GM19467 (cell line): ENCODE data around the gene ABCC2.
"Not testable (repeated sequence)": the region's sequence is repeated elsewhere in the genome, so short reads cannot be mapped to it uniquely, and the experiment has no call there.

Source experiments
- ATAC-seq: cut with Tn5 transposase; IDR thresholded peaks from one replicate; pipeline ENCODE4 v1.9.1; 2021; ENCODE audit warnings: mild to moderate bottlenecking, moderate library complexity; ENCODE audit not compliant: unreplicated experiment

The ABCC2 gene

DNA sequence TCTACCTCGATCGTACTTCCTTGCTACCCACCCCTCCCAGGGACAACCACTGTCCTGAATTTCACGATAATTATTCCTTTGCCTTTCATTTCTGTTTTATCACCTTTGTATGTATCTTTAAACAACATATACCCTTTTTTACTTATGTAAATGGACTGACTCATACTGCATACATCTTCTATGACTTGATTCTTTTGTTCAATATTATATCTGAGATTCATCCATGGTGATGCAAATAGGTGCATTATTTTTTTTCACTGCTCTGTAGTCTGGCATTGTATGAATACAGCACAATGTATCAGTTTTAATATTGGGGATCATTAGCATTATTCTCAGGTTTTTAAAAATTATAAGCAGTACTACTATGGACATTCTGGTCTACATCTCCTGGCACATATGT lies 69.4 kb downstream of the ABCC2 start:
- no peak for ATAC-seq

DNA sequence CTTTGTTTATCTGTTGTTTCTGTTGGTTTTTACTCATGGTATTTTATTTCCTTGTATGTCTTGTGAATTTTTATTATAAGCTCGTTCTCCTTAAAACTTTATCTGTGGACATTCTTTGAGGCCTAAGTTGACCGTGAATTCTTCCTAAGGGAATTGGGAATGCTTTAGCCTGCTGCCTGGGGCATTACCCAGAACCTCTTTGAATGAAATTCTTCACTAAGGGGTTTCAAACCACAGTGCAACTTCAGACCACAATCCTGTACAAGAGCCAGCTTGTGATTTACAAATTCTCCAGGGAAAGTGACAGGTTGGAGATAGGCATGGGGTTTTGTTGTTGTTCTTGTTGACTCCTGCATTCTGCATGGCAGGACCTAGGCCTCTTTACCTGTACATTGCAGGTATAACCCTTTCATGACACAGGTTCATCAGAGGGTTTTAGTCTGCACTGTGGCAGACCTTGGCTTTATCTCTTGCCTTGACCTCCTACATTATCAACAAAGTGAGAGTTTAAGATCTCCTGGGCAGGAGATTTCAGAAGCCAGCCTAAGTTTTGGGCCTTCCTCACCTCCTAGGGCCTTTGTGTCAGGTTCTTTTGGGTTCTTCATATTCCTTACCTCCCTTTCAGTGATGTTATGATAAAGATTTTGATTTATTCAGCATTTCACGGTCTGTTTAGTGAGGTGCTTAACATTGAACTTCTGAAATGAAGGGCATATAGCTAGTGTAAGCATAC lies 70.2 kb downstream of the ABCC2 start:
- ATAC-seq, result no peak

DNA sequence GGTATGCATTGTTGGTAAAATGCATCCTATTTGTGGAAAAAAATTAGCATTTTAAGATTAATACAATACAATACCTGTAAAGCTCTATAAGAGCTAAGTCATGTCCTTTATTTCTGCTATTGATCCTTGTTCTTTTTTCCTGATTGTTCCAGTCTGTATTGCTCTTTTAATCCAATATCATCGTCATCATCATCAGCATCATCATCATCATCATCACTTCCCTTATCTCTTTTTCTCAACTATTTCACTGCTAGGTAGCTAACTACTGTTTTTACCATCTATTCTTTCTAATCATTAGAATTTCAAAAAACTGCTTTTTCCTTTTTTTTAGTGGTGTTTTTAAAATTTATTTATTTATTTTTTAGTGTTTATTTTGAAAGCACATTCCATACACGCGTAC lies 71.2 kb downstream of the ABCC2 start:
- ATAC-seq, result no peak

DNA sequence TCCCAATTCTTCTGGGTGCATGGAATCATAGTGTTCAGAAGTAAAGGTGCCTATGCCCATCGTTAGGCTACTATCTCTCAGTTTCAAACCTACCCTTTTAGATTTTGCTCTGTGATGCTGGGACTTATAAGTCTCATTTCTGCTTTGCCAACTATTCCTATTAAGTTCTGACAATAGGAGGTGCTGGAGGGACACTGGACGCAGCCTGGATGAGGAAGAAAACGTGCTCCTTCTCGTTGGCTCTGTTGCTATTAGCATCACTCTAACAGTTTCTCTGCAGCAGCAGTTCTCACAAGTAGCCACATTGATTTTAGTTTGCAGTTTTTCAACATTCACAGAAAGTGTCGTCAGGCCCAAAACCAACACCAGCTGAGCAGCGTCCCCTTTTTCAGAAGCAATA lies 72.4 kb downstream of the ABCC2 start:
- no peak for ATAC-seq

DNA sequence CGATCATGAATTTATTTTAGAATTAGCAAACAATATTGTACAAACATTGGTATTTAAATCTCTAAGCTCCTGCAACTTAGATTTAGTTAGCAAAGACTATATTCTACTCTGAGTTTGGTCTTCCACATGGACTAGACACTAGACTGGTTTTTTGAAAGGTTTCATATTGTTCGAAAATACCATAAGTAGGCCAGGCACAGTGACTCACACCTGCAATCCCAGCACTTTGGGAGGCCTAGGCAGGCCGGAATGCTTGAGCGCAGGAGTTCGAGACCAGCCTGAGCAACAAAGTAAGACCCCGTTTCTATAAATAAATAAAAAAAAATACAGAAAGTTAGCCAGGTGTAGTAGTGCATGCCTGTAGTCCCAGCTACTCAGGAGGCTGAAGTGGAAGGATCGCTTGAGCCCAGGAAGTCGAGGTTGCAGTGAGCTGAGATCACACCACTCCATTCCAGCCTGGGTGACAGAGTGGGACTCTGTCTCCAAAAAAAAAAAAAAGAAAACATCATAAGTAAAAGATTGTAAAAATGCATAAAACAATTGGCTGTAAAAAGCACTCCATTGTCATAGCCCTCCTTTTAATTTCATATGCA lies 73.1 kb downstream of the ABCC2 start:
- no peak for ATAC-seq

DNA sequence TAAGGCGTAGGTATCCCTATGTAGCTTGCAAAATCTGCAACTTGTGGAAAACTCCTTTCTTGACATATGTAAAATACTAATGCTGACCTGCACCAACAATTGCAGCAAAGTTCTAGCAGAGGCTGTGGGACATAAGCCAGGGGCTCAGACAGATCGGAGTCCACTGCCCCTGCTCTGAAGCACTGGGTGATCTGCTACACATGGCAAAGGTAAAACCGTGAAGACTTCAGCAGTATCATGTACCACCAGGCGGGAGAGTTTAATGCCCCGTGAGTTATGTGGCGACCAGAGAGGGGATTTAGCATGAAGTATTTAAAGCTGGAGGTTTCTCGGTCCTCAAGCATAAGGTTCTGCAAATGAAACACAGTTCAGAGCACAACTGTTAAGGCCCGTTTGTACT lies 76.4 kb downstream of the ABCC2 start:
- no peak for ATAC-seq

DNA sequence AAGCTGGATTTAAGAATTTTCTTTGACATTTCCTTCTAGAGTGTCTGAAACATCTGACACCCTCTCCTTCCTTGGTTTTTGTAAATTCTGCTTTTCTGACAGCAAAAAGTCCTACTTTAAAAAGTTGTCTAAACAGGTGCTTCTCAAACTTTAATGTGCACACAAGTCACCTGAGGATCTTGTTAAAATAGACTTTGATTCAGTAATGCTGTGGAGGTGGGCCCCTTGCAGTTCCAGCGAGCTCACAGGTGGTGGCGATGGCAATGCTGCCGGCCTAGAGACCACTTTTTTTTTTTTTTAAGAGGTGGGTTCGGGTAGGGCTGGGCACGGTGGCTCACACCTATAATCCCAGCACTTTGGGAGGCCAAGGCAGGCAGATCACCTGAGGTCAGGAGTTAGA lies 77.1 kb downstream of the ABCC2 start:
- ATAC-seq, result no peak

DNA sequence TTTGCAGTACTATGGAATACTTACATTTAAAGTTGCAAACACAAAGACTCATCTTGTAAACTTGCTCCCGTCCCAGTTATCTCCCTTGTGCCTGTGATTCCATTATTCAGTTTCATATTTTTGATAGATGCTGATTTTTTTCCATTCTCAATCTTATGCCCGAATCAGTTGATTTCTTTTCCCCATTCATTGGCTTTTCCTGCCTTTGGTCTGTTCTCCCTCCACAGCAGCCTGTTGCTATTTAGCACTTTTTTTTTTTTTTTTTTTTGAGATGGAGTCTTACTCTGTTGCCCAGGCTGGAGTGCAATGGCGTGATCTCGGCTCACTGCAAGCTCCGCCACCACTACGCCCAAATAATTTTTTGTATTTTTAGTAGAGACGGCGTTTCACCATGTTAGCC lies 78.0 kb downstream of the ABCC2 start:
- ATAC-seq, result no peak

DNA sequence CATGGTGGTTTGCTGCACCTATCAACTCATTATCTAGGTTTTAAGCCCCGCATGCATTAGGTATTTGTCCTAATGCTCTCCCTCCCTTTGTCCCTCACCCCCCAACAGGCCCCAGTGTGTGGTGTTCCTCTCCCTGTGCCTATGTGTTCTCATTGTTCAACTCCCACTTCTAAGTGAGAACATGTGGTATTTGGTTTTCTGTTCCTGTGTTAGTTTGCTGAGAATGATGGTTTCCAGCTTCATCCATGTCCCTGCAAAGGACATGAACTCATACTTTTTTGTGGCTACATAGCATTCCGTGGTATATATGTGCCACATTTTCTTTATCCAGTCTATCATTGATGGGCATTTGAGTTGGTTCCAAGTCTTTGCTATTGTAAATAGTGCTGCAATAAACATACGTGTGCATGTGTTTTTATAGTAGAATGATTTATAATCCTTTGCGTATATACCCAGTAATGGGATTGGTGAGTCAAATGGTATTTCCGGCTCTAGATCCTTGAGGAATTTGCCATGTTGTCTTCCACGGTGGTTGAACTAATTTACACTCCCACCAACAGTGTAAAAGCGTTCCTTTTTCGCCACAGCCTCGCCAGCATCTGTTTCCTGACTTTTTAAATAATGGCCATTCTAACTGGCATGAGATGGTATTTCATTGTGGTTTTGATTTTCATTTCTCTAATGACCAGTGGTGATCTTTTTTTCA lies 81.2 kb downstream of the ABCC2 start:
- ATAC-seq, result not testable (repeated sequence)

DNA sequence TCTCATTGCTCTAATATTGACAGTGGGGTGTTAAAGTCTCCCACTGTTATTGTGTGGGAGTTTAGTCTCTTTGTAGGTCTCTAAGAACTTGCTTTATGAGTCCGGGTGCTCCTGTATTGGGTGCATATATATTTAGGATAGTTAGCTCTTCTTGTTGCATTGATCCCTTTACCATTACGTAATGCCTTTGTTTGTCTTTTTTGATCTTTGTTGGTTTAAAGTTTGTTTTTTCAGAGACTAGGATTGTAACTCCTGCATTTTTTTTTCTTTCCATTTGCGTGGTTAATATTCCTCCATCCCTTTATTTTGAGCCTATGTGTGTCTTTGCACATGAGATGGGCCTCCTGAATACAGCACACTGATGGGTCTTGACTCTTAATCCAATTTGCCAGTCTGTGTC lies 84.8 kb downstream of the ABCC2 start:
- not testable (repeated sequence) for ATAC-seq

DNA sequence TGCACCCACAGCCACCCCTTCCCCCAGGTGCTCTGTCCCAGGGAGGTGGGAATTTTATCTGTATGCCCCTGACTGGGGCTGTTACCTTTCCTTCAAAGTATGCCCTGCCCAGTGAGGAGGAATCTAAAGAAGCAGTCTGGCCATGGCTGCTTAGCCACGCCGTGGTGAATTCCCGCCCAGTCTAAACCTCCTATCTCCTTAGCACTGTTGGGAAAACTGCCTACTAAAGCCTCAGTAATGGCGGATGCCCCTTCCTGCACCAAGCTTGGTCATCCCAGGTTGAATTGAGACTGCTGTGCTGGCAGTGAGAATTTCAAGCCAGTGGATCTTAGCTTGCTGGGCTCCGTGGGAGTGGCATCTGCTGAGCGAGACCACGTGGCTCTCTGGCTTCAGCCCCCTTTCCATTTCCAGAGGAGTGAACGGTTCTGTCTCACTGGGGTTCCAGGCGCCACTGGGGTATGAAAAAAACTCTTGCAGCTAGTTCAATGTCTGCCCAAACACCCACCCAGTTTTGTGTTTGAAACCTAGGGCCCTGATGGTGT lies 87.2 kb downstream of the ABCC2 start:
- ATAC-seq, result no peak

DNA sequence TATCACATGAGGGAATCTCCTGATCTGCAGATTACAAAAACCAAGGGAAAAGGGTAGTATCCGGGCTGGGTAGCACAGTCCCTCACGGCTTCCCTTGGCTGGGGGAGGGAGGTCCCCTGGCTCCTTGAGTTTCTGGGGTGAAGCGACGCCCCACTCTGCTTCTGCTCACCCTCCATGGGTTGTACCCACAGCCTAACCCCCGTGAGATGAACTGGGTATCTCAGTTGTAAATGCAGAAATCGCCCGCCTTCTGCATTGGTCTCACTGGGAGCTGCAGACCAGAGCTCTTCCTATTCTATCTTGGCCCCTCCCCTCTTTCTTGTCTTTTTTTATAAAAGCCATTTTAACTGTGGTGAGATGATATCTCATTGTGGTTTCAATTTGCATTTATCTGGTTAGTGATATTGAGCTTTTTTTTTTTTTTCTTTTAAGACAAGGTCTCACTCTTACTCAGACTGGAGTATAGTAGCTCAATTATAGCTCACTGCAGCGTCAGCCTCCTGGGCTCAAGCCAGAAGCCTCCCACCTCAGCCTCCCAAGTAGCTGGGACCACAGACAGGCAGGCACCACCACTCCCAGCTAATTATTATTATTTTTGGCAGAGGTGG lies 87.8 kb downstream of the ABCC2 start:
- ATAC-seq, result no peak

DNA sequence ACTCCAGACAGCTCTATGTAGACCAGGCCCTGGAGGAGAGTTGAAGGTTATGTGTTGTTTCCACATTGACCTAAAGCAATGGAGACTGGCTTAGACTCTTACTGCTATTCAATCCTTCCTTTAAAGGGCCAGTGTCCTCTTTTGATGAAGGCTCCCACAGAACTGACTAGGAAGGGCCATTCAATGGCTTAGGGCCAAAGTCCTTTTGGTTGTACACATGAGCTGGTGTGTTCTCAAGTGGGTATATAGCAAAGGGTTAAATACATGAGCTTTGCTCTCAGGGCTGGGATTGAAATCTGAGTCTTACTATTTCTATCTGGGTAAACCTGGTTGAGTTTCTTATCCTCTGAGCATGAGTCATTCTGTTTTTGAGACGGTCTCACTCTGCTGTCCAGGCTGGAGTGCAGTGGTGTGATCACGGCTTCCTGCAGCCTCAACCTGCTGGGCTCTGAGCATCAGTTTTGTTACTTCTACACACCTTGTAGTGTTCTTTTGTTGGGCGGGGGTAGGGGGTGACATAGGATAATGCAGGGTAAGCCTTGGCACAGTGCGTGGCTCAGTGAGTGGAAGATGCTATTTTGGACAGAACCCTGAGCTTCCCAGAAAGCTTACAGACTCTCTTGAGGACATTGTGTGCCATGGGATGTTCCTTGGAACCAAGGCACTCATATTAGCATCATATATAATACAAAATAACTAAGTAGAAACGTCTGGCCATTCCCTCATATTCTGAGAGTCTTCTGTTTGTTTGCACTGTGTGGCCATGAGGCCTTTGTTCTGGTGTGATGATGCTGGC lies 90.1 kb downstream of the ABCC2 start:
- no peak for ATAC-seq

DNA sequence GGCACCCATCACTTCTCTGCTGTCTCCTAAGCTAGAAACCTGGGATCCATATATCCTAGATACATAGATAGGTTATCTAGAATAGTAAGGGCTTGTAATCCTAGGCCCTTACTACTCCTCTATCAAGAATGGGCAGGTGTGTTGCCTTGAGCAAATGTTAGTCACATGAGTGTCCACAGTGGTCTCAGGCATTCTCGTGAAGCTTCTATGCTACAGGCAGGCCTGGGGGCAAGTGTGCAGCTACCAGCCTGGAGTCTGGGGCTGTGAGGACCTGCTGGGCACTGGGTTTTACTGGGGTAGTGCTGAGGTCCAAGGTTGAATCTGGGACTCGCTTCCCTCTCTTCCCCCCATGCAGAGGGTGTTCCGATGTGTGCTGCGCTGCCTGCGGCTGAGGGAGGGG lies 91.4 kb downstream of the ABCC2 start:
- ATAC-seq, result no peak

DNA sequence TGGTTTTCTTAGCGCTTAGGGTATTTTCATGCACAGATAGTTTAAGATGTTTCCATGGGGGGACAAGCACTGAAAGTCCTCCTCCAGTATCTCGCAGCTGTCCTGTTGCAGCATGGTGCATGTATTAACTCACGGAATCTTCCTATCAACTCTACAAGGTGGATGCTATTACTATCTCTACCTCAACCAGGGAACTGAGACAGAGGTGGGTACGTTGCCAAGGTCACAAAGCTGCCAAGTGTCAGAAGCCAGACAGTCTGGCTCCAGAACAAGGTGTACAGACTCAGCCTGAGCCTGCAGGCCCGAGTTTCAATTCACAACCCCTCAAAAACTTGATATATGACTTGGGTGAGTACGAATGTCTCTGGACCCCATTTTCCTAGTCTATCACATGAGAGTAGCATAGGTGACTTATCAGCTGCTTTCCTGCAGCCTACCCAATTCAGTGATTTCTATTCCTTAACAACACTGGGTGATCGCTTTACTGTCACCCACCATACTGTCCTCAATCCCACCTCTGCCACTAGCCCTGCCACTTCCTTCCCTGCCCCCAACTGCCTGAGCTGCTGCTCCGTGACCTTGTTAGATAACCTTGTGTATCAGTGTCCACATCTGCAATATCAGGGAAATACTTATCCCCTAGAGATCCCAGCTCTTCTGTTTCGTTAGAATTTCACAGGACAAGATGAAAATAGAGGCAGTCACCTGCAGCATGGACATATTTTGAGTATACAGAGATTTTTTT lies 92.1 kb downstream of the ABCC2 start:
- no peak for ATAC-seq

DNA sequence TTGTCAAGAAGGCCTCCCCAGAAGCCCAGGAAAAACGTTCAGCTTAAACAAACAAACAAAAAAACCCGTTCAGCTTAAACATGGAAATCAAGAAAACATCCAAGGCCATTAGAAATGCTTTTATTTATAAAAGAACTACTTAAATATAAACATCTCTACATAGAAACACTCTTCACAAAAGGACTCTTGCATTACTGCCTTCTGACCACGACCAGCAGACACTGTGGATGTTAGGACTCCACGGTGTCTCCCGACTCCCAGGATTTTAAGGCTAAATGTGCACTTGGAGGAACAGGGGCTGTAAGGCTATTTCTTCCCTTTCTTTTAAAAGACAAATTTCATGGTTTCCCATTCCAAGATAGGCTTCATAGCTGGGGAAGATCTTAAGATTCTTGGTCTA lies 93.0 kb downstream of the ABCC2 start:
- no peak for ATAC-seq

DNA sequence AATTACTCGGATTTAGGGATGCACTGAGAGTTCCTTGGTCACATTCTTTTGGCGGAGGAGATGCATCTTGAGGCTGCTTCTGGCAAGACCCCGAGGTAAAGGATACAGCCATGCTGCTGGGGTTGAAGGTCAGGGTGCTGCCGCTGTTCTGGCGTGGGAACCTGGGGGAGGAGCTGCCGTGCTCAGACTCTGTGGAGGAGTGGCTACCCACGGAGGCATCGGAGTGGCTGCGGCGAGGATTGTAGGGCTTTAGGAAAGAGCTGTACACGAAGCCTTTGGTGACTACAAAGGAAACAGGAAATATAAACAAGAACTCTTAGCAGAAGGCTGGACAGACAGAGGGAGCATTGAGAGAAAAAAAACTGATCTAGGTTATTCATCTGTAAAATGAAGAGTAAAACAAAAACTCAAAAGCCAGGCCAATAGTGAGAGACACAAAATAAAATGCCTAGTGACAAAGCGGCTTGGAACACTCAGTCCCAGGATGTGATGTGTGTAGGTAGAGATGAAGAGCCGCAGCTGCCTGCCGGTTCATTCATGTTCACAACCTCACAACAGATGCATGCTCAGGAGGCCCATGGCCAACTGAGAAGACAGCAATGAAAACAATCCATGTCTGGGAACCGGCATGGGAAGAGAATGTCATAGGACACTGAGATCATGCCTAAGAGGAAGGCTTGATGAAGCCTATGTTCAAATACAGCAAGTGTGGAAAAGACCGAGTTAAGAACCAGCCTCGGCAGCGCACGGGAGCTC lies 97.8 kb downstream of the ABCC2 start:
- no peak for ATAC-seq

DNA sequence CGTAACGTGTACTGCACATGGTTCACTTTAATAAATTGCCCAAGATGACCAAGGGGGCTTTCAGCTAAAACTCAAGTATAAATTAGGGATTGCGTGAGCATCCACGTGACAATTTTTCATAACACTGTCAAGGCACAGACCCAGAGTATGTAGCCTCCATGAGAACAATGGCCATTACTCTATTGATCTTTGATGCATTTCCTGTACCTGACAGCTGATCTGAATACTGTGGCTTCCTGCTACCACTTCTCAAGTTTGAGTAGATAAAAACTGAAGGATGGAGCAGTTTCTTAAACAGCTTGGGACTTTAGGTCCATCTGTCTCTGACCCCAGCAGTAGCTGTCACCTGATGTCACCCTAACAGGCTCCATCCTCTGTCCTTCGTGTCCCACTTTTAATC lies 98.9 kb downstream of the ABCC2 start:
- no peak for ATAC-seq

DNA sequence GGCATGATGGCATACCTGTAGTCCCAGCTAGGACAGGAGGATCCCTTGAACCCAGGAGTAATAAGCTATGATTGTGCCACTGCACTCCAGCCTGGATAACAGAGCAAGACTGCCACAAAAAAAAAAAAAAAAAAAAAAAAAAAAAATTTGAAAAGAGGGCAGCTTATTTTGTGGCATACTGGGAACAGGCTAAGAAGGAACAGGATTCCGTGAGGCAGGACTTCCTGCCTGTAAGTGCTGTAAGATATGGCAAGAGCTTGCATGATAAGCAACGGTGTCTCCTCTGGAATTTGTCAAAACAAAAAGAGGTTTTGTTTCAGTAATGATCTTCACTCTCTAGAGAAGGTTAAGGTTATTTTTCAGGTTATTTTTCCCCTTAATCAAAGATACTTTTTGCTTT lies 101.1 kb downstream of the ABCC2 start:
- no peak for ATAC-seq
